Right cardiac atrium (tissue), 5 donors: ENCODE data around the gene HK3. TPM values are rescaled to one million over a fixed set of nuclear protein-coding genes. Genes with fewer than 3 reads are reported as not detected.

Experiments
- ATAC-seq, 2 donors: fragments of 200-7000 bp; cut with Tn5 transposase; one replicate each; pipeline versions ENCODE4 v1.8.0 to v1.9.1; 2020; ENCODE audit warnings: moderate library complexity in 2 of 2, mild to moderate bottlenecking in 1 of 2
- DNase-seq, 3 donors: peaks; one replicate each; pipeline ENCODE4 v3.0.0-alpha.2; 2020
- H3K27ac ChIP-seq: one replicate; pipeline ENCODE4 v1.5.1; 2013; ENCODE audit warnings: mild to moderate bottlenecking, low read length, control low read depth, moderate library complexity
- H3K27me3 ChIP-seq: one replicate; pipeline ENCODE4 v1.6.1; 2013; ENCODE audit not compliant: control insufficient read depth, insufficient read depth
- H3K4me1 ChIP-seq: one replicate; pipeline ENCODE4 v1.6.1; 2013; ENCODE audit warnings: low read length; ENCODE audit not compliant: control insufficient read depth, insufficient read depth
- H3K4me3 ChIP-seq: one replicate; pipeline ENCODE4 v1.5.1; 2013; ENCODE audit warnings: low read length, control low read depth
- H3K9me3 ChIP-seq: one replicate; pipeline ENCODE4 v1.6.1; 2013; ENCODE audit warnings: low read length; ENCODE audit not compliant: control insufficient read depth
- WGBS: extraction: QIAGEN DNeasy Blood & Tissue Kit; methylation state at CpG from one replicate; pipeline ENCODE4 v1.1.7; 2013; 5-methylcytosine and 5-hydroxymethylcytosine counted together
- intact Hi-C, 4 donors: fragments of 100-400 bp; cut with DNase I; formaldehyde crosslinking; loops; one replicate each; pipeline versions ENCODE4 v1.11.0 to v1.14.0; 2022 to 2023
- polyA plus RNA-seq: library from polyadenylated mRNA; stranded (reverse); fragments of 200-250 nt; gene quantifications from one replicate; pipeline ENCODE4 v1.2.3, GENCODE V29; 2013
- total RNA-seq, 4 donors: library from RNA; stranded (reverse); fragmentation: NEBNext Ultra II Directional; extraction: Animal tissue kit (Norgen Biotek cat#: 25700); gene quantifications; one replicate each; pipeline ENCODE4 v1.2.1, GENCODE V29; 2021
- donor health status: healthy with polysubstance abuse.
- donor health status: DM: no; HTN: yes; CAD: no.
- donor health status: DM: no; HTN: no; CAD: no.
- donor health status: DM: no; HTN: yes; CAD: no; lungs with severe emphysema.
- donor health status: DM: yes; HTN: yes; CAD: no.

Gene HK3
- total and polyA plus RNA-seq, 5 donors = 8.3 to 15.4 (median 11.6) TPM

DNA sequence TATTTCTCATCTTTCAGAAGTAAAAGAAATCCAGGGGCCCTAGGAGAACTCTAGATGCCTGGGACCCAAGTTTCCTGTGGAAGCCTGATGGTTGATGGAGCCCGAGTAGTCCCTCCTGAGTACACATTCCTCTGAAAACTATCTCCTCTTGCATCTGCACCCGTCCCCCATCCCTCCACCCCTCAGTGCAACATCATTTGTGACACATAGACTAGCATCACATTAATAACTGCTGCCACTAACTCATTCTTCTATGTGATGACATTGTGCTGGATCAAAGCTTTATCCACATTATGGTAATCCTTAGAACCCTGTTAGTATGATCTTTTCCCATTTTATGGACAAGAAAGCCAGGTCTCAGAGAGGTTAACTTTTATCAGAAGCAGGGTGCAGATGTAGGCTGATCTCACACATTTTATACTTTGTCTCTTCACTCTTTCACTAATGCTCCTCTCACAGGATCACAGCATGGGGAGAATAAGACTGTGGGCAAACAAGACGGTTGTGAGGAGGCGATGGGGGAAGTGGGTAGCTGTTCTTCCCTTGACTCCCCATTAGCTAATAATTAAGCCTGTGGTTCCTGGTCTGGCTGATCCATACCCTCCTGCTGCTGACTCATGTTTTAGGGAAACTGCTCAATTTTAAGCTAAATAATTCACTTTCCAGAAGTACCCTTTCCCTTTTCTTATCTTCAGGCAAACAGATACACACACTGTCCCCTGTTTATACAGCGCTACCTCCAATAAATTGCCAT lies 3.9 kb upstream of the HK3 start:
- Histone ChIP-seq H3K9me3 (no peaks in the 10 kb centered on the region), H3K4me3 (no peak overlapping the region), H3K27me3 (no peaks in the 10 kb centered on the region), H3K27ac (no peak overlapping the region), H3K4me1 (no peaks in the 10 kb centered on the region)
- DNase-seq (no peak), ATAC-seq (no peak)
- intact Hi-C loops = no loop called here
- 88% methylated on average over 5 of the region's 5 CpGs for WGBS

DNA sequence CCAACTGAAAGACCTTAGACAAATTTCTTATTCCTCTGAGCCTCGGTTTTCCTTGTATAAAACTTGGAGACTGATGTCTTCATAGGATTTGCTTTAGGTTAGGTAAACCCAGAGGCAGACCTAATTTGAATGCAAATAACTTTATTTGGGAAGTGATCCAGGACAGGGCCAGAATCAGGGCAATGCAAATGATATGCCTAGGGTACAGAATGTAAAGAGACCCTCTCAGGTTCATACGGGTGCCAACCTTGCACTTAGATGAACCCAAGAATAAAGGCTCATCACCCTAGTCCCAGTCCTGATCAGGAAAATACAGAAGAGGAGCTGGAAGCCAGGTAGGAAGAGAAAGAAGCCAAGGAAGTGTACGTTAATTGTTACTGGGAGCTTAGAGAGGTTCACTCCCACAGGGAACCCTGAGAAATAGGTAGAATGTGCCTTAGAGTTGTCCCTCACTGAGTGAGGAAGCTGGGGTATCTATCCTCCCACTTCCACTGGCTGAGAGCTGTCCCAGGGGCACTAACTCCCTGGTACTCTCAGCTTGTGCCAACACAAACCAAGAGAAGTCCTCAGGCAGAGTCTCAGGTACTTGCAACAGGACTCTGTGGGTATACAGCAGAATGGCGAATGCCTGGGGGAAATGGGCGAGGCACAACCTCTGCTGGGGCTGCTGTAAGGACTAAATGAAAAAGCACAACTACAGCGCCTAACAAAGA lies 3.1 kb upstream of the HK3 start:
- H3K9me3 ChIP-seq = no peaks in the 10 kb centered on the region
- H3K4me1 ChIP-seq = no peaks in the 10 kb centered on the region
- no peak for ATAC-seq
- H3K4me3 ChIP-seq = no peak overlapping the region
- no peaks in the 10 kb centered on the region for H3K27me3 ChIP-seq
- intact Hi-C loops = no loop called here
- DNase-seq = no peak
- H3K27ac ChIP-seq = no peak overlapping the region
- WGBS = 89% methylated on average over 6 of the region's 6 CpGs

DNA sequence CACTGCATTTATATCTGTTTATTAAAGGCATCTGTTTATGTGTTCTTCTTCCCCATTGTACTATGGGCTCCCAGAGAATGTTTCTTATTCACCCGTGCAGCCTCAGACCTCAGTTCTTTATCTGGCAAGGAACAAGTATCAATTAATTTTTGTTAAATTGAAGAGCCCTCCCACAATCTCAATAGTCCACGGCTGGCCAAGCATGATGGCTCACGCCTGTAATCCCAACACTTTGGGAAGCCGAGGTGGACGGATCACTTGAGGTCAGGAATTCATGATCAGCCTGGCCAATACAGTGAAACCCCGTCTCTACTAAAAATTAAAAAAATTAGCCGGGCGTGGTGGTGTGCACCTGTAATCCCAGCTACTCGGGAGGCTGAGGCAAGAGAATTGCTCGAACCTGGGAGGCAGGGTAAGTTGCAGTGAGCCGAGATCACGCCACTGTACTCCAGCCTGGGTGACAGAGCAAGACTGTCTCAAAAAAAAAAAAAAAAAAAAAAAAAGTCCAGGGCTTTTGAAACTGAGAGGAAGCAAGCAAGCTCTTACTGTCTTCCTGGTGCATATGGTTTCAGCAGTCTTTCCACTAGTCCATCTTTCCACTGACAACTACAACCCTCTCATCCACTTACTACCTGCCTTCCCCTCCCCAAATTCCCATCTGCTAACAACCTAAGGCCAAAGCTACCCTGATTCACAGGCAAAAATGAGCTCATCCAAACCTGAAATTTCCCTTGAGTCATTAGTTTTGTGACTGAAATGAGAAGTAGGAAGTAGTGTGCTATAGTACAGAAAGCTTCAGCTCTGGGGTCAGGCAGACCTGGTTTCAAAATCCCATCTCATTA lies 2.3 kb upstream of the HK3 start:
- no peak for ATAC-seq
- Histone ChIP-seq H3K27me3 (no peaks in the 10 kb centered on the region), H3K4me1 (no peaks in the 10 kb centered on the region), H3K4me3 (no peak overlapping the region), H3K27ac (no peak overlapping the region), H3K9me3 (no peaks in the 10 kb centered on the region)
- no peak for DNase-seq
- WGBS = 89% methylated on average over 12 of the region's 12 CpGs
- intact Hi-C loops = no loop called here

DNA sequence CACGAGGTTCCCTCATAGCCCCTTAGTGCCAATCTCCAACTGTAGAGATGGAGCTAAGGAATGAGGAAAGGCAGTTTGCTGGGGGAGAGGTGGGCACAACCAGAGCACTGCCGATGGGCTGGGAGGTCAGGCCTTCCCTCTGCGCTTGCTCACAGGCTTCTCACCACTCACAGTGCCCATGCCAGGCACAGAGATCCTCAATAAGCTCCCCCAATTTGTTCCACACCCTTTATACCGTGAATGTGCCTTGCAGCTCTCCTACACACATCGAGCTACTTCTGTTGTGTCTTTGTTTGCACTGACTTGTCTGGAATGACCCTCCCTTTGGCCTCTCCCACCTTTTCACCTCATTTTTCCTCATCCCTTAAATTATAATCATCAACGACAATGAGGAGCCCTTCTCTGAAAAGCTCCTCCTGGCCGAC lies 1.6 kb upstream of the HK3 start:
- intact Hi-C loops = no loop called here
- H3K27ac ChIP-seq = no peak overlapping the region

DNA sequence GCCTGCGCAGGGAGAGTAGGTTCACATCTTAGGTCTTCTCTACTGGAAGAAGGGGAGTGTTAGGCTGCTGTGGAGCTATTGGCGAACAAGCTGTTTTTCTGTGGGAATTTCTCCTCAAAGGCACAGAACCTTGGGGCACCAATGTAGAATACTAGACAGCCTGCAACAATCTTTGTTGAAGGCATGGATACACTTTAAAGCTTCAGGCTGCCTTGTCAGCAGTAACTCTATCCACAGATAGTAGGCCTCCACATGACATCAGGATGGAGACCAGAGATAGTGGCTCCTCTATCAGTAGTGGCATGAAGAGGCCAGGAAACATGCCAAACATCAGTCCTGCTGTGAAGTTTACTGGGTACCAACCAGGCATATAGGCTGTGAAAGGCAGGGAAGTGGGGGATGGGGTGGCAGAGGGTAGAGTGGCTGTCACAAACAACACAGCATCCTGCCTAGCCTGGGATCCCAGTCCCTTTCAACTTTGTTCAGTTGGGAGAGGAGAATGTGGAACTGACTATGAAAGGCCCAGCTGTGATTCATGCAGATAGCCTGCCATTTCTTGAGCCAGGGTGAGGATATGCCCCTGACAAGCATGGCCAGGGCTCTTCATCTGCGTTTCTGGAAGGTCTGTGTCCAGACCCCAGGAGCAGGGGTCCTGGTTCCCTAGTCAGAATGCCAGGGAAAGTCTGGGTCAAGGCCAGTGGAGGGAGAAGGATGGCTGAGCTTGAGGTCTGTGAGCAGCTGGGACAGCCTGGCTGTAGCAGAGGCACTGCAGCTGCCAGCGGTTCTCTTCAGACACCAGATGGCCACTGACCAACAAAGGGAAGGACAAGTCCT lies 1.0 kb upstream of the HK3 start:
- Histone ChIP-seq H3K27me3 (no peaks in the 10 kb centered on the region), H3K4me3 (no peak overlapping the region), H3K4me1 (no peaks in the 10 kb centered on the region), H3K9me3 (no peaks in the 10 kb centered on the region), H3K27ac (no peak overlapping the region)
- no peak for DNase-seq
- intact Hi-C loops = no loop called here
- WGBS = 81% methylated on average over 4 of the region's 4 CpGs
- ATAC-seq = peak in 1 of 2 donors; percentile 23

More for the DNA sequence above, 1.6 kb upstream of the HK3 start:
- H3K4me3 ChIP-seq = no peak overlapping the region
- H3K4me1 ChIP-seq = no peaks in the 10 kb centered on the region
- DNase-seq = no peak
- ATAC-seq = no peak
- no peaks in the 10 kb centered on the region for H3K9me3 ChIP-seq
- 82% methylated on average over 7 of the region's 7 CpGs for WGBS
- H3K27me3 ChIP-seq = no peaks in the 10 kb centered on the region

DNA sequence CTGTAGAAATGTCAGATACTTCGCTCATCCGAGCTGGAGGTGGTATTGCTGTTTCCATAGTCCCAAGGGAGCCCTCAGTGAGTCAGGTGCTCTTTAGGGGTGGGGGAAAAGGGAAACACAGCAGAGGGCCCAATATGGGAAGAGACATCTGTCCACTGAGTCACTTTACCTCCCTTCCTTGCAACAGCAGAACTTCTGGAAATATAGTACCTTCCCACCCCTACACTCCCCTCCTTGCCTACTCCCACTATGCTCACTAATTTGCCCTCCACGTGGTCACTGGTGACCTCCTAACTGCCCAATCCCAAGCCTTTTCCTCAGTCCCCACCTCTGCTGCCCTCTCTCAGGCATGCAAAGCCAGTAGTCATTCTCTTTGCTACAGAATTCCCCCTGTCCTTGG lies 1.9 kb downstream of the HK3 start:
- Histone ChIP-seq H3K27me3 (no peaks in the 10 kb centered on the region), H3K4me3 (no peak overlapping the region), H3K27ac (no peak overlapping the region), H3K4me1 (no peaks in the 10 kb centered on the region), H3K9me3 (no peaks in the 10 kb centered on the region)
- DNase-seq = no peak
- ATAC-seq = no peak
- WGBS = 59% methylated on average over 3 of the region's 3 CpGs
- intact Hi-C loops = no loop called here

DNA sequence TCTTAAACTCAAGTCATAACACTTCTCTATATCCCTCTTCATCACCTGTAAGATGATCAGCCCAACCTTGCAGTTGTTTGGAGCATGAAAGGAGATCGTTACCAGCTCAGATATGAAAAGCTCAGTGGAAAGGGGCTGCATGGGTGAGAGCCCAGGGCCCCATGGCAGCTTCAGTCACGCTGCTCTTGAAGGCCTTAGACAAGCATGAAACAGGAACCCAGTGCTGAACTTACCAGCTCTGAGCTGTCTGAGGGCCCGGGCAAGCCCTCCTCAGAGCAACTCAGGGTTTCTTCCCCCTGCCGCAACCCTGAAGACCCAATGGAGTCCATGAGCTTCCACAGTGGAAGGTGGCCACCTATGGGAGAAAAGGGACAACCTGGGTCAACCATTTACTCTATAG lies 3.3 kb downstream of the HK3 start:
- ATAC-seq = no peak
- DNase-seq = no peak
- WGBS = 84% methylated on average over 4 of the region's 4 CpGs
- no peaks in the 10 kb centered on the region for H3K9me3 ChIP-seq
- intact Hi-C loops = no loop called here
- H3K4me3 ChIP-seq = no peak overlapping the region
- no peaks in the 10 kb centered on the region for H3K4me1 ChIP-seq
- no peak overlapping the region for H3K27ac ChIP-seq
- H3K27me3 ChIP-seq = no peaks in the 10 kb centered on the region

DNA sequence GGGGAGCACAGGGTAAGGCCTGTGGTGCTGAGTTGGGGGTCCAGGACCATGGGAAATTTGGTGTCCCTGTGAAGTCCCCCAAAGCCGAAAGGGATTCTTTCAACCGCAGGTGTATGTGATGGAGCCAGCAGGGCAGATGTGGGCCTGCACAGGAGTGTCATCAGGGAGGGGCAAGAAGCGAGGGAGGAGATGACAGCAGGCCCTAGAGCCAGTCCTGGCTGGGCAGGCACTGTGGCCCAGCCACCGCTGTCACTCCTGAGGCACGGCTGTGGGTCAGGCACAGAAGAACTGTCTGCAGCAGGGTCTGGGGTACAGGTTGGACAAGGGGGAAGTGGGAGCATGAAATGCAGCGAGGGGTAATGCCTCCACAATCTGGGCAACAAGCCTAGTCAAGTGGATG lies 4.8 kb downstream of the HK3 start:
- no peak for ATAC-seq
- Histone ChIP-seq H3K4me1 (no peaks in the 10 kb centered on the region), H3K27ac (no peak overlapping the region), H3K9me3 (no peaks in the 10 kb centered on the region), H3K4me3 (no peak overlapping the region), H3K27me3 (no peaks in the 10 kb centered on the region)
- WGBS = 92% methylated on average over 6 of the region's 6 CpGs
- DNase-seq = no peak
- intact Hi-C loops = no loop called here

DNA sequence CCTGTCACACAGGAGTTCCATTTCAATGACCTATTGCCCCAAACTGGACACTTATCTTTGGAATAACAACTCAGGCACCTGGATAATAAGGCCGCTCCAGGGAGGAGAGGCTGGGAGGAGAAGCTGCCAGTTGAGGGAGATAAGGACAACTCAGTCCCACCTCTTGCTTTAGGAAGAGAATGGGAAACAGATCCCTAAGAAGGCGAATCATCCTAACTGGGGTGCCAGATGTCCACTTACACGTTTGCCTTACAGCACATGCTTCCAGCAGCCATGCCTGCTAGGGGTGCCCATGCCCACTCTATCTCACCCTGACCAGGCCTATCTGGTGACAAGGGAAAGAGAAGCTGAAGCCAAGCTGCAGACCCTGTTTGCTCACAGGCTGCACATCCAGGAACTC lies 6.5 kb downstream of the HK3 start:
- H3K4me1 ChIP-seq = no peaks in the 10 kb centered on the region
- ATAC-seq = no peak

DNA sequence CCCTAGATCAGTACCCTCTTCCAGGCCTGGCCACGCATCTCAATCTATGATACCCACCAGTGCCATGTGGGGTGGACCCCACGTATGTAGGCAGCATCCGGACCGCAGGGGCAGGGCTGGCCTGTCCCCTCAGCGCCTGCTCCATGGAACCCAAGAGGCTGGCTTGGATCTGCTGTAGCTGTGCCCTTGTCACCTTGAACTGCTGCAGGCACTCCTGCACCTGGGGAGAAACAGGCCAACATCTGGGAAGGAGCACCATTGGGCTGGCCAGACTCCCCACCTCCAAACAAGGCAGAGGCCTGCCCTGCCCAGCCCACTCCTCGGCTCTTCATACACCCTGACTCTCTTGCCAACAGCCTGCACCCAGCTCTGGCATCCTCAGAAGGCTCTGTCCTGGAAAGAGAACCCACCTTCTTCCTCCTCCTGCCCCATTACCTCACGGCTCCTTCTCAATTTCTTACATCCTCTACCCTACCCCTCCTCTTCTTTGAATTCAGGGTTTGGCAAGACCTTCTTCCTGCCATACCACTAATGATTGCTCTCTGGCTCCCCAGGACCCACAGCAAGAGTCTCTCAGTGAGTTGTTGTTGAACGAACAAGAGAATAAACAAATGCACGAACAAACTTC lies 7.7 kb downstream of the HK3 start:
- no peak for ATAC-seq
- no peaks in the 10 kb centered on the region for H3K4me1 ChIP-seq
- H3K4me3 ChIP-seq = no peak overlapping the region
- WGBS = 83% methylated on average over 9 of the region's 9 CpGs
- H3K9me3 ChIP-seq = no peaks in the 10 kb centered on the region
- no peaks in the 10 kb centered on the region for H3K27me3 ChIP-seq
- no peak overlapping the region for H3K27ac ChIP-seq
- DNase-seq = no peak
- intact Hi-C loops = no loop called here

More for the DNA sequence above, 6.5 kb downstream of the HK3 start:
- H3K27ac ChIP-seq = no peak overlapping the region
- WGBS = 46% methylated on average over 3 of the region's 3 CpGs
- no peaks in the 10 kb centered on the region for H3K27me3 ChIP-seq
- no peaks in the 10 kb centered on the region for H3K9me3 ChIP-seq
- H3K4me3 ChIP-seq = no peak overlapping the region
- DNase-seq = no peak
- intact Hi-C loops = no loop called here
